RWPE2 (cell line): ENCODE results near the gene NR2F1-AS1.

Source experiments
- ATAC-seq: fragments of 200-7000 bp; cut with Tn5 transposase; 3 replicates; pipeline ENCODE4 v1.9.1; 2021; ENCODE audit warnings: low read depth
- DNase-seq: peaks from one replicate; pipeline ENCODE4 v3.0.0-alpha.2; 2020; ENCODE audit warnings: low spot score
- H3K27ac ChIP-seq: fragments of 450-650 bp; 2 replicates; pipeline ENCODE4 v1.5.1; 2017; ENCODE audit warnings: mild to moderate bottlenecking; ENCODE audit not compliant: poor library complexity, severe bottlenecking
- H3K27me3 ChIP-seq: fragments of 250-450 bp; sonication (Bioruptor Pico); 2 replicates; pipeline ENCODE4 v1.5.1; 2021; ENCODE audit warnings: mild to moderate bottlenecking, moderate library complexity; ENCODE audit not compliant: insufficient read depth, poor library complexity, severe bottlenecking
- H3K36me3 ChIP-seq: fragments of 250-450 bp; sonication (Bioruptor Pico); 2 replicates; pipeline ENCODE4 v1.5.1; 2020; ENCODE audit warnings: low read depth, mild to moderate bottlenecking, moderate library complexity
- H3K4me1 ChIP-seq: fragments of 250-450 bp; sonication (Bioruptor Pico); 2 replicates; pipeline ENCODE4 v1.5.1; 2021; ENCODE audit warnings: mild to moderate bottlenecking, moderate library complexity; ENCODE audit not compliant: insufficient read depth, poor library complexity, severe bottlenecking
- H3K4me3 ChIP-seq: fragments of 250-450 bp; sonication (Bioruptor Pico); 2 replicates; pipeline ENCODE4 v1.5.1; 2021; ENCODE audit warnings: mild to moderate bottlenecking, moderate library complexity; ENCODE audit not compliant: severe bottlenecking
- H3K9me3 ChIP-seq: fragments of 250-450 bp; sonication (Bioruptor Pico); 2 replicates; pipeline ENCODE4 v1.5.1; 2021; ENCODE audit warnings: mild to moderate bottlenecking, moderate library complexity; ENCODE audit not compliant: severe bottlenecking
- TF ChIP-seq, protein P1 (sequence below): fragments of 450-650 bp; IDR thresholded peaks from one replicate; pipeline ENCODE4 v1.5.1; 2017; ENCODE audit warnings: mild to moderate bottlenecking, moderate library complexity; ENCODE audit not compliant: poor library complexity, severe bottlenecking

The NR2F1-AS1 gene

DNA sequence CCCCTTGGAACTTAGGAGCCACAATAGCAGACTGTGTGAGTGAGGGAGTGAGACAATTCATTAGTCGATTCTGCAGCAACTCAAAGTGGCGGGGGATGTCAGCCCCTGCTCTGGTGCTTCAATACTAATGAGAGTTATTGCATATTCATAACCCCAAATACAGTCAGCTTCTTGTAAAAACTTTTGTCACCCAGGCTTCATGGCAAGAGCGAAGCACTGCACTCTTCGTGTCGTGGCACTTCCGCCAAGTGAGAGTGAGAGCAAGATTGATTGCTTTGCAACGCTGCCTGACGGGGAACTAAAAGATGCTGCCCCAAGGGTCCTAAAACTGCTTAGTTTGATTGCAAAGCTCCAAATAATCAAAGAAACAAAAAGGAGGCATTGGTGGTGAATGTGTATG lies 150.9 kb downstream of the NR2F1-AS1 start:
- H3K36me3 ChIP-seq: no peaks in the 10 kb centered on the region
- H3K27ac ChIP-seq: no peak overlapping the region
- DNase-seq: no peak
- H3K4me3 ChIP-seq: no peak overlapping the region
- H3K9me3 ChIP-seq: no peaks in the 10 kb centered on the region
- TF ChIP-seq, protein P1, sequence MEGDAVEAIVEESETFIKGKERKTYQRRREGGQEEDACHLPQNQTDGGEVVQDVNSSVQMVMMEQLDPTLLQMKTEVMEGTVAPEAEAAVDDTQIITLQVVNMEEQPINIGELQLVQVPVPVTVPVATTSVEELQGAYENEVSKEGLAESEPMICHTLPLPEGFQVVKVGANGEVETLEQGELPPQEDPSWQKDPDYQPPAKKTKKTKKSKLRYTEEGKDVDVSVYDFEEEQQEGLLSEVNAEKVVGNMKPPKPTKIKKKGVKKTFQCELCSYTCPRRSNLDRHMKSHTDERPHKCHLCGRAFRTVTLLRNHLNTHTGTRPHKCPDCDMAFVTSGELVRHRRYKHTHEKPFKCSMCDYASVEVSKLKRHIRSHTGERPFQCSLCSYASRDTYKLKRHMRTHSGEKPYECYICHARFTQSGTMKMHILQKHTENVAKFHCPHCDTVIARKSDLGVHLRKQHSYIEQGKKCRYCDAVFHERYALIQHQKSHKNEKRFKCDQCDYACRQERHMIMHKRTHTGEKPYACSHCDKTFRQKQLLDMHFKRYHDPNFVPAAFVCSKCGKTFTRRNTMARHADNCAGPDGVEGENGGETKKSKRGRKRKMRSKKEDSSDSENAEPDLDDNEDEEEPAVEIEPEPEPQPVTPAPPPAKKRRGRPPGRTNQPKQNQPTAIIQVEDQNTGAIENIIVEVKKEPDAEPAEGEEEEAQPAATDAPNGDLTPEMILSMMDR: no peak
- ATAC-seq: no peak
- H3K27me3 ChIP-seq: no peaks in the 10 kb centered on the region
- H3K4me1 ChIP-seq: no peaks in the 10 kb centered on the region

- no peaks in the 10 kb centered on the region for H3K36me3 ChIP-seq
- no peak for DNase-seq
- no peak overlapping the region for H3K27ac ChIP-seq
- H3K4me1 ChIP-seq: no peaks in the 10 kb centered on the region
- TF ChIP-seq, protein P1: no peak
- ATAC-seq: 0 out of 3 replicates have a peak, but pooled peaks have one; percentile 30
- no peak overlapping the region for H3K4me3 ChIP-seq
- H3K27me3 ChIP-seq: no peaks in the 10 kb centered on the region
- no peaks in the 10 kb centered on the region for H3K9me3 ChIP-seq
Observed at GRCh38 chr5:93428868-93429267, 152.2 kb downstream of the NR2F1-AS1 start.

- Histone ChIP-seq H3K27ac (no peak overlapping the region), H3K9me3 (no peaks in the 10 kb centered on the region), H3K4me3 (no peak overlapping the region), H3K36me3 (no peaks in the 10 kb centered on the region), H3K27me3 (no peaks in the 10 kb centered on the region), H3K4me1 (no peaks in the 10 kb centered on the region)
- TF ChIP-seq, protein P1: no peak
- ATAC-seq (no peak), DNase-seq (no peak)
Observed at GRCh38 chr5:93427316-93427715, 153.7 kb downstream of the NR2F1-AS1 start.

- Histone ChIP-seq H3K4me1 (no peaks in the 10 kb centered on the region), H3K36me3 (no peaks in the 10 kb centered on the region), H3K27me3 (no peaks in the 10 kb centered on the region), H3K27ac (no peak overlapping the region), H3K9me3 (no peaks in the 10 kb centered on the region), H3K4me3 (no peak overlapping the region)
- no peak for ATAC-seq
- DNase-seq: no peak
- TF ChIP-seq, protein P1: no peak
Observed at GRCh38 chr5:93425096-93425495, 155.9 kb downstream of the NR2F1-AS1 start.

GRCh38 chr5:93423300-93423699 lies 157.7 kb downstream of the NR2F1-AS1 start:
- Histone ChIP-seq H3K9me3 (no peaks in the 10 kb centered on the region), H3K27ac (no peak overlapping the region), H3K36me3 (no peaks in the 10 kb centered on the region), H3K4me3 (no peak overlapping the region), H3K27me3 (no peaks in the 10 kb centered on the region), H3K4me1 (no peaks in the 10 kb centered on the region)
- ATAC-seq (no peak), DNase-seq (no peak)
- TF ChIP-seq, protein P1: no peak
